Endodermal cell (in vitro differentiated cells): Measurements from ENCODE around the gene EPHA5. TPM values are rescaled to one million over a fixed set of nuclear protein-coding genes. Genes with fewer than 3 reads are reported as not detected.

Source experiments
- DNase-seq: peaks from one replicate; pipeline ENCODE4 v3.0.0-alpha.2; 2017
- H3K27ac ChIP-seq: 2 replicates; pipeline ENCODE4 v1.5.1; 2013; ENCODE audit warnings: mild to moderate bottlenecking, low read depth, low read length, moderate library complexity
- H3K27me3 ChIP-seq: 2 replicates; pipeline ENCODE4 v1.6.1; 2013; ENCODE audit warnings: mild to moderate bottlenecking, low read length, moderate library complexity; ENCODE audit not compliant: insufficient read depth, control insufficient read depth, poor library complexity, severe bottlenecking
- H3K36me3 ChIP-seq: 2 replicates; pipeline ENCODE4 v1.7.0; 2013; ENCODE audit warnings: mild to moderate bottlenecking, low read length, moderate library complexity; ENCODE audit not compliant: control insufficient read depth, insufficient read depth
- H3K4me1 ChIP-seq: one replicate; pipeline ENCODE4 v1.7.0; 2013; ENCODE audit warnings: low read length; ENCODE audit not compliant: control insufficient read depth, insufficient read depth
- H3K4me3 ChIP-seq: 2 replicates; pipeline ENCODE4 v1.5.1; 2013; ENCODE audit warnings: mild to moderate bottlenecking, low read length, moderate library complexity
- H3K9ac ChIP-seq: 2 replicates; pipeline ENCODE4 v1.6.1; 2013; ENCODE audit warnings: mild to moderate bottlenecking, low read length, moderate library complexity; ENCODE audit not compliant: poor library complexity, severe bottlenecking; ENCODE audit errors: extremely low read depth
- H3K9me3 ChIP-seq: 2 replicates; pipeline ENCODE4 v1.6.1; 2013; ENCODE audit warnings: mild to moderate bottlenecking, low read length, moderate library complexity; ENCODE audit not compliant: control insufficient read depth
- H3K27ac Mint-ChIP-seq: 2 replicates; pipeline ENCODE4 v1.8.0; 2020; ENCODE audit warnings: mixed read lengths
- H3K27me3 Mint-ChIP-seq: 2 replicates; pipeline ENCODE4 v1.8.0; 2021; ENCODE audit warnings: mild to moderate bottlenecking, mixed read lengths; ENCODE audit not compliant: insufficient read depth
- H3K36me3 Mint-ChIP-seq: 2 replicates; pipeline ENCODE4 v1.8.0; 2020; ENCODE audit warnings: low read depth, mixed read lengths
- H3K4me1 Mint-ChIP-seq: 2 replicates; pipeline ENCODE4 v1.8.0; 2020; ENCODE audit warnings: mixed read lengths
- H3K4me3 Mint-ChIP-seq: 2 replicates; pipeline ENCODE4 v1.8.0; 2020; ENCODE audit warnings: mild to moderate bottlenecking, moderate library complexity, mixed read lengths
- H3K9me3 Mint-ChIP-seq: 2 replicates; pipeline ENCODE4 v1.8.0; 2020; ENCODE audit warnings: mild to moderate bottlenecking, mixed read lengths
- CTCF ChIP-seq: fragments of 200-600 bp; sonication (generic); conservative IDR thresholded peaks from 2 replicates; pipeline ENCODE4 v1.5.0; 2021; ENCODE audit warnings: antibody characterized with exemption, mild to moderate bottlenecking
- WGBS, 2 experiments: methylation state at CpG; one replicate each; pipeline versions ENCODE4 v1.1.5 to v1.1.7; 2013; ENCODE audit warnings: missing lambda C conversion rate in 2 of 2, mixed read lengths in 1 of 2; ENCODE audit not compliant: insufficient coverage in 1 of 2, insufficient read length in 1 of 2; 5-methylcytosine and 5-hydroxymethylcytosine counted together
- total RNA-seq, 2 donors: library from RNA; stranded (reverse); fragmentation: NEBNext Ultra II Directional in 1 of 2; extraction: Animal tissue kit (Norgen Biotek cat#: 25700) in 1 of 2; gene quantifications; 2 replicates in 1 of 2; 3 replicates in 1 of 2; pipeline ENCODE4 v1.2.1, GENCODE V29; 2021

Gene EPHA5
- total RNA-seq, 2 donors from 2014 or later: 0.09 TPM; not detected in 1

DNA sequence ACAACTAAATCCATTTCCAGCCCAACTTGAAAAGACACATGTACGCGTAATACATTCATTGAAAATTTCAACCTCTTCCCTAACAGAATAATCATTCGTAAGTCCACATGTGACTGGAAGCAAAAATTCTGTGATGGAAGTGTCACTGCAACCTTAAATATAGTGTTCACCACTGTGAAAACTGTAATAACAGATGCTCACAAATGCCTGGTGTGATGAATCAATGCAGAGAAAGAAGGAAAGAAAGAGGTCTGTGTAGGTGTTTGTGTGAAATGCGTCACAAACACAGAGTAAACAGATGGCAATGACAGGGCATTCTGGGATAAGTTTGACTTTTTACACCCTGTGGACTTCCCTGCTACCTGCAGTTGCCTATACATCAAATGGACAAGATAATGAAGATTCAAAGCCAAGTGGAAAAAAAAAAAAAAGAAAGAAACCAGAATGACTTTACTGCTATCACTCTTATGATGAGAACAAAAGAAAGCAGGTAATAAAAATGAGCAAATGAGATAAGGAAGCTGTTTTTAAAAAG is 123.3 kb downstream of the EPHA5 start:
- Histone ChIP-seq H3K27me3 (no peaks in the 10 kb centered on the region), H3K4me3 (no peak overlapping the region), H3K4me1 (no peaks in the 10 kb centered on the region), H3K9ac (no peak overlapping the region), H3K9me3 (no peaks in the 10 kb centered on the region), H3K36me3 (no peaks in the 10 kb centered on the region), H3K27ac (no peak overlapping the region)
- 95 to 100% methylated on average over 3 to 4 of the region's 4 CpGs for WGBS, 2 experiments
- Mint-ChIP-seq H3K27me3 (no peaks in the 10 kb centered on the region), H3K27ac (no peak overlapping the region), H3K36me3 (no peaks in the 10 kb centered on the region), H3K4me1 (peaks cover under 1% of the 10 kb centered on the region), H3K4me3 (no peak overlapping the region), H3K9me3 (no peaks in the 10 kb centered on the region)
- no peak for TF ChIP-seq CTCF
- DNase-seq: no peak

- Histone ChIP-seq H3K4me3 (no peak overlapping the region), H3K27ac (no peak overlapping the region), H3K9me3 (no peaks in the 10 kb centered on the region), H3K36me3 (no peaks in the 10 kb centered on the region), H3K27me3 (no peaks in the 10 kb centered on the region), H3K4me1 (no peaks in the 10 kb centered on the region), H3K9ac (no peak overlapping the region)
- Mint-ChIP-seq H3K4me3 (no peak overlapping the region), H3K27me3 (no peaks in the 10 kb centered on the region), H3K9me3 (no peaks in the 10 kb centered on the region), H3K36me3 (no peaks in the 10 kb centered on the region), H3K27ac (no peak overlapping the region), H3K4me1 (peaks cover 9% of the 10 kb centered on the region)
- no peak for TF ChIP-seq CTCF
- DNase-seq: no peak
- WGBS, 2 experiments: 86 to 100% methylated on average over 2 to 3 of the region's 3 CpGs
Observed at GRCh38 chr4:65538571-65538970, 131.7 kb downstream of the EPHA5 start.

- no peaks in the 10 kb centered on the region for H3K27me3 ChIP-seq
- Mint-ChIP-seq H3K36me3 (no peaks in the 10 kb centered on the region), H3K27ac (no peak overlapping the region), H3K4me1 (no peaks in the 10 kb centered on the region), H3K27me3 (no peaks in the 10 kb centered on the region), H3K9me3 (no peaks in the 10 kb centered on the region), H3K4me3 (no peak overlapping the region)
- WGBS, 2 experiments: 51 to 83% methylated on average over 3 of the region's 3 CpGs
- H3K4me3 ChIP-seq: no peak overlapping the region
- no peak for DNase-seq
- H3K4me1 ChIP-seq: no peaks in the 10 kb centered on the region
- H3K27ac ChIP-seq: no peak overlapping the region
- H3K9me3 ChIP-seq: no peaks in the 10 kb centered on the region
- TF ChIP-seq CTCF: no peak
- H3K9ac ChIP-seq: no peak overlapping the region
- H3K36me3 ChIP-seq: no peaks in the 10 kb centered on the region
Observed at GRCh38 chr4:65535113-65535512, 135.2 kb downstream of the EPHA5 start.
